Frontal cortex (tissue), 4 donors: ENCODE results near the gene ZNF385B. TPM values are rescaled to one million over a fixed set of nuclear protein-coding genes. Genes with fewer than 3 reads are reported as not detected.
"Not testable (repeated sequence)": the region's sequence is repeated elsewhere in the genome, so short reads cannot be mapped to it uniquely, and the experiment has no call there.

Experiments
- DNase-seq, 2 donors: peaks; one replicate each; pipeline ENCODE4 v3.0.0; 2012; ENCODE audit warnings: low spot score in 2 of 2
- FAIRE-seq: peaks from 2 replicates; lab custom pipeline; 2012; peaks lifted over from hg19 to GRCh38; lab: Jason Lieb, UNC
- total RNA-seq: library from RNA; depleted of rRNA; stranded (reverse); fragments of >200 nt; gene quantifications from one replicate; pipeline ENCODE4 v1.2.3, GENCODE V29; 2014
- donor health status: control.
- donor health status: control.
- donor health status: control.

Gene ZNF385B
- total RNA-seq, 1 donor from 2014 or later = 7.7 TPM

DNA sequence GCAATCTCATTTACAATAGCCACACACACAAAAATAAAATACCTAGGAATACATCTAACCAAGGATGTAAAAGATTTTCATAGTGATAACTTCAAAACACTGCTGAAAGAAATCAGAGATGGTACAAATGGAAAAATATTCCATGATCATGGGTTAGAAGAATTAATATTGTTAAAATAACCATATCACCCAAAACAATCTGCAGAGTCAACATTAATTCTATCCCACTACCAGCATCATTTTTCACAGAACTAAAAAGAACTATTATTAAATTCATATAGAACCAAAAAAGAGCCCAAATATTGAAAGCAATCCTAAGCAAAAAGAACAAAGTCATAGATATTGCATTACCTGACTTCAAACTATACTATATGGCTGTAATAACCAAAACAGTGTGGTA, 50.4 kb downstream of the ZNF385B start:
- DNase-seq = no peak
- no peak for FAIRE-seq

DNA sequence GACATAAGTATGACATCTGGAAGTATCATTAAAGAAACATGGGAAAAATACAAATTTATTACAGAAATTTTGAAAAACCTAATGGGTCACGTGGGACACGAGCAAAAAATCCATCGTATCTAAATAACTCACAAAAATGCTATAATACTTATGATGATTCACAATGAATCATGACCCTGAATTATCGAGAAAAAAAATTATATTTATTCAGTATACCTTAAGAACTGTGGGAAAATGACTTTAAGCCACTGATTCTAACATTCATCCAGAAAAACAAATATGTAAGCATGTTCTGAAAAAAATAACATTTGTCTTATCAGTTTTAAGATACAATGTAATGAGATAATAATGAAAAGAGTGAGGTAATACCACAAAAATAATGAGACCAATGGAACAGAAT, 51.8 kb downstream of the ZNF385B start:
- no peak for DNase-seq
- FAIRE-seq = no peak

DNA sequence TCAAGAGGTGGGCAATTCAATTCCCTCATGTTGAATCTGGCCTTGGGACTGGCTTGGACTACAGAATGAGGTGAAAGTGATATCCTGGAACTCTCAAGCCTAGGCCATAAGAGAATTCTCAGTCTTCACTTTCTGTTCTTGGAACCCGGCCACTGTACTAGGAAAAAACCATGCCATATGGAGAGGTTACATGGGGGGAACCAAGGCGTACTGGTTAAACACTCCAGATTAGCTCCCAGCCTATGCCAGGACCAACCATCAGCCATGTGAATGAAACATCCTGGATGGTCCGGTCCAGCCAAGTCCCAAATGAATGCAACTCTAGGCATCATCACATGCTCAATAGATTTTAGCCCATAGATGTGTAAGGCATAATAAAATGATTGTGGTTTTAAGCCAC, 56.4 kb downstream of the ZNF385B start:
- no peak for DNase-seq
- FAIRE-seq = no peak

DNA sequence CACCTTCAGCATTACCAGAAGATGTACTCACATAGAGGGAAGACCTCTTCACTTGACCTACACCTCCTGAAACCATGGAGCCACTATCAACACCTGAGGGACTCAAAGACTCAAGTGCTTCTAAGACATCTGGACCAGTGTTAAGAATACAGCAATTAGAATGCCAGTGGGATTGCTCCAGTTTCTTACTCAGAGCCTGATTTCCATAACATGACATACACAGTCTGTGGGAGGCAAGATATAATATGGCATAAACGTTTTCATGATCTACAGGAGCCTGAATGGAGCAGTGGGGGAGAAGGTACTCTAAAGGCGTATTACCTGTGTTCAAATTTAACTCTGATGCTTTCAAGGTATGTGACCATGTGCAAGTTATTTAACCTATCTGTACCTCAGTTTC, 57.2 kb downstream of the ZNF385B start:
- FAIRE-seq (no peak), DNase-seq (no peak)

DNA sequence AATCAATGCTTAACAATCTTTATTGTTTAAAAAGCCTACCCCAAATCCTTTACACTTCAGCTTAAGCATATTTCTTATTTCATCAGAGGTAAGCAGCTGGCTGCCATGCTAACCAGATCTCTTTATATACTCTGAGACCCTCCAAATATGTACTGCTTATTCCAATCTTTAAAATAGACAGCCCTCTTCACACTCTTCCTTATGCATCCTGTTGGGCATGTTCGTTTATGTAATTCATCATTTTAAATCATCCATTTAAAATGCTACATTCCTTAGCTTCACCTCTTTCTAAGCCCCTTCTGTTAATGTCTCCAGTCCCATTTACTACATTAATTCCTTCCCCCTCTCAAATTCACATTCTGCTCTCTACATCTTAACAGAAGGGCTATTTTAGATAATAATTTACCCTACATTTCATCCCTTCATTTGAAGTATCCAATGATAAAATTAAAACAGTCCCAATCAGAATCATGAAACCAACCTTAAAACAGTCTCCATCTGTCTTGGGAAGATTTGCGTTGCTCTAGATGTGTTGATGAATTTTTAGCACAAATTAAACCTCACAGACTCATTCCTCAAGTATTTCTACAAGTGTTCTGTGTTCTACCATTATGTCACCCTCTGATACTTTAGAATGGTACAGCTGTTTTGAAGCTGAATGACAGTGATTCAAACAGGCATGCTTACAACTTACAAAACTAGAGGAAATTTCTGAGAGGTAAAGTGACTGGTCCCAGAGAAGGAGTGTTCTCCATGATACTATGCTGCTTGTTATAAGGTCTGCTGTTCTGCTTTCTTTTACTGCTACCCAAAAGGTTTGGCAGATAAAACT, 59.1 kb downstream of the ZNF385B start:
- no peak for FAIRE-seq
- no peak for DNase-seq

DNA sequence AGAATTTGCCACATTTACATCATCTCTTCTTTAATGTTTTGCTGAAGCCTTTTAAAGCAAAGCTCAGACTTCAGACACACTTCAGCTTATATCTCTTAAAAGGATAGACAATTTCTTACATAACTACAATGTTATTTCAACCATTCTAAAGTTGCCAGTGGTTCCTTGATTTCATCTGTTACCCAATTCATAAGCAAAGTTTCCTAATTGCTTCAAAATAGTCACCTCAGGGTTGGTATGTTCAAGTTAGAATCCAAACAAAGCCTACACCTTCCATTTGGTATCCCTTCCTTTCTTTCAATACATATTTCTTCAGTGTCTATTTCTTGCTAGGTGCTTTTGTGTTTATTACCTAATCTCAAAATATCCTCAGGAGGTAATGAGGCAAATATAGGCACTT, 60.6 kb downstream of the ZNF385B start:
- FAIRE-seq = no peak
- DNase-seq = no peak

DNA sequence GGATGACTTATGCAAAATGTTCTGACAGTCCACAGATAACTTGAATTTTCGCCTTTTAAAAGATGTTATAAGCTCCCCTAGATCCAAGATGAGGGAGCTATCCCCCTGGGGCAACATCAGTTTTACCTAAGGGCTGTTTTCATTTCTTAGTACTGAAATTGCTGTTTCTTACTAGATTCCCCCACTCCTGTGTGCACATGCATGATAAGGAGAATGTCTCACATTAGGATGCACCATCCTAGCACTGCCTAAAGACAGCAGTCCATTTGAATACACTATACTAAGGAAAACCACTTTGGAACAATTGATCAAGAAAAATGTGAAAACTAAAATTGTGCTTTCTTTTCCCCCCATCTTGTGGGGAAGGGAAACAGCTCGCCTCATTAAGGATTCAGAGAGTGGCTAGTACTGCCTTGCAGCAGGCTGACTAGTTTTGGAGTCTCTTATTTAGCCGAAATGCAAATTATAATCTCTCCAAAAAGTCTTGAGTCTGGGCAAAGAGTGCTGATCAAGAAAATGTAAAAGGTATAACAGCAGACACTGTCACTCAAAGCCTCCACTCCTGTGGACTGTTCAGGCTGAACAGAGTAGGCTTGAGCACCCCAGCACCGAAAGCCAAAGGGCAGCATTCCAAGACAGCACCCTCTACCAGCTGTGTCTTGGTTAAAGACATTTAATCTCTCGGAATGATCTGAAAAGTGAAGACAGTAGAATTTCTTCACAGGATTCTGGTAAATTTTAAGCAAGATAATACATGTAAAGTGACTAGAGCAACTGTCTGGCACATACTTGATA, 65.0 kb downstream of the ZNF385B start:
- DNase-seq (no peak), FAIRE-seq (no peak)

DNA sequence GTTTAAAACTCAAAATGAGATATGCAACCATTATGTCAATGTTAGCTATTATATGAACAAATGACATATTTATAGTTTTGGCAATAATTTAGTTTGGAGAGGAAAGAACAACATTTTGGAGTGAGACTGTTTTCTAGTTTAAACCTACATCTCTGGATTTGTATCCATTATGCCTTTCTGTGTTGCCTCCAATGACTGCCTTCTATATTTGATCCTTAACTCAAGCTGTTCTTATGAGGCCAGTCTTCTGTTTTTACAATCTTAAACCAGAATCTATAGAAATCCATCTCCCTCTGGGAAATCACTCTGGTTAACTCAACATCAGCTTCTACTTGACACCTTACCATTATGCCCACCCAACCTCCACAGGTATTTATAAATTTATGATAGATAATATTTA, 67.5 kb downstream of the ZNF385B start:
- DNase-seq (no peak), FAIRE-seq (no peak)

DNA sequence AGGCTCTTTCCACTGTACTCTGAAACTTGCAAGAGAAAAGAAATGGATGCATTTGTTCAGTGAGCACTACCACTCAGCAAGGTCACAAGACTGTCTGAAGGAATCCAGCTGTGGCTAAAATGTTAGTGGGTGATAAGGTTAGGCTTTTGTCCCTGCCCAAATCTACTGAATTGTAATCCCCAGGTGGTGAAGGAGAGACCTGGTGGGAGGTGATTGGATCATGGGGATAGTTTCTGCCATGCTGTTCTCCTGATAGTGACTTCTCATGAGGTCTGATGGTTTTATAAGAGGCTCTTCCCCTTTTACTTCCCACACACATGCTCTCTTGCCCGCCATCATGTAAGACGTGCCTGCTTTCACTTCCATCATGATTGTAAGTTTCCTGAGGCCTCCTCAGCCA, 68.2 kb downstream of the ZNF385B start:
- DNase-seq = no peak
- FAIRE-seq = no peak

DNA sequence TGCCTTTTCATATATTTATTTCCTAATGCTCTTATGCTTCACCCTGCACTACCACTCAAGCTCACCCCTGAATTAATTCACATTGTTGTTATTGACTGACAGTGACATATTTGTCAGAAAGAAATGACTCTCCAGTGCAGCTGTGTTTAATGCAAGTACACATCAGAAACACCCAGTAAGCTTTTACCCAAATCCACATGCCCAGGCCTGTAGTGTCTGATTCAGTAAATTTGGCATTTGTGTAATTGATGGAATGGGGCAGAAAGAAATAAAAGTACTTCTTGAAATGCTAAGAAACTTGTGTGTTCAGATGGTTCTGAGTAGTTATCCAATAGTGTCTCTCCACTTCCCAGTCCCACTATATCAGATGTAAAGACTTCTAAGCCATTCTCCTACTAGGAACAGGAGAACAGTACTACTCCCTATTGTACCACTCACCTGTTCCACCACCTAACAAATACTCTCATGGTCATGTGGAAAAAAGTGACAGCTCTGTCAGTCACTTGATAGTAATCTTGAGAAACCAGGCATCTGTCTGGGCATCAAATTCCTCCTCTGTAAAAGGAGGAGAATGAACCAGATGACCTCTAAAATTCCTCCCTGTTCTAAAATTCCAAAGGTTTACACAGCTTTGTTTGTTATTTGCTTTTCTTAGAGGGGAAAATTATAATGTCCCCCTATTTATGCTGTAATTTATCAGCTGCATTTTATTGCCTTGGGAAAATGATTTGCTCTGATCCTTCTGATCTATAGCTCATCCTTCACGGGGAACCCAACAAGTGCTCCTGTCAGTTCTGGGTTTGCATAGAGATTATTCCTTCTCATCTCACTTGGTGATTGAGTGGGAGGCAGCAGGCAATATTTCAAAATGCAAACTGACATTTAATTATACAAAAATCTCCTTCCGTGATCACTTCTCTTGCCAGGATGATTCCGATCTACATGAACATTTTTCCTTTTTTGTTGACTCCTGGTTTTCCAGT, 70.9 kb downstream of the ZNF385B start:
- no peak for DNase-seq
- no peak for FAIRE-seq

DNA sequence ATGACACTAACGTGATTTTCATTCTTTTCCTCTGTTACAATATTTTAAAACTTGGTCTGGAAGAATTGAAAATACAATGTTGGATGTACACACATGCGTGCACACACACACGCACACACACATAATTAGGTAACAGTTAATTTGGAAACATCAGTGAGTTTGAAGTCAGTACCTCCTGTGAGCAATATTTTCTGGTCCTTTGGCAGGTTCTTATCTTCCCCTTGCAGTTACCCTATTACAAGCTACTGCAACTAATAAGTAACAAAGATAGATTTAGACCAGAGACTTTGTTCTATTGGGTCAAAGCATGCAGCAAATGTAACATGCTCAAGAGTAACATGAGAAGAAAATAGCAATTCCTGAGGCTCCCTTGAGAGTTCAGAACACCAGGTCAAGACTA, 73.3 kb downstream of the ZNF385B start:
- DNase-seq = no peak
- FAIRE-seq = no peak

DNA sequence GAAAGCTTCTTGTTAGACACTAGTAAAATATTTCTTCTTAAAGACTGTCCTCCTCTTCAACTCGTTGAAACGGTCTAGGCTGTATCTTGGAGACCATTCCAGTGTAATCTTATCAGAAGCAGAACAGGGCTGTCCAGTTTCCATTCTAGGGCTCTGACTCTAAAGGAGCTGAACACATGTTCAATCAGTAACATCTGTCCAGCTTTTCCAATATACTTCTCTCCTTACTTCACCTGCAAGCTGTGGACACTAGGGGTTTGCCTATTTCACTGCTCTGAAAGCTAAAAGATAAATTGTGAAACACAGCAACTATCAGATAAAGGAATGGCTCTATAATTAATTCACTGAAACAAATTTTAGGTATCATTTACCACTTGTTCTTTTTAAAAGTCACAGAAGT, 73.8 kb downstream of the ZNF385B start:
- no peak for FAIRE-seq

DNA sequence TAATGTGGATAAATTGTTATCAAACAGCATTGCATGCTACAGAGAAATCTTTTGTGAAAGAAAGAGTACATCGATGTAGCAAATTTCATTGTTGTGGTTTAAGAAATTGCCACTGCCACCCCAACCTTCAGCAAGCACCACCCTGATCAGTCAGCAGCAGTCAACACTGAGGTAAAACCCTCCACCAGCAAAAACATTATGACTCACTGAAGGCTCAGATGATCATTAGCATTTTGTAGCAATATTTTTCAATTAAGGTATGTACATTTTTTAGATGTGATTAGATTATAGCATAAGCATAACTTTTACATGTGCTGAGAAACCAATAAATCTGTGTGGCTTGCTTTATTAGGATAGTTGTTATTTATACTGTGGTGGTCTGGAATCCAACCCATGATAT, 75.5 kb downstream of the ZNF385B start:
- FAIRE-seq (no peak), DNase-seq (no peak)

More for the DNA sequence above, 73.8 kb downstream of the ZNF385B start:
- no peak for DNase-seq

DNA sequence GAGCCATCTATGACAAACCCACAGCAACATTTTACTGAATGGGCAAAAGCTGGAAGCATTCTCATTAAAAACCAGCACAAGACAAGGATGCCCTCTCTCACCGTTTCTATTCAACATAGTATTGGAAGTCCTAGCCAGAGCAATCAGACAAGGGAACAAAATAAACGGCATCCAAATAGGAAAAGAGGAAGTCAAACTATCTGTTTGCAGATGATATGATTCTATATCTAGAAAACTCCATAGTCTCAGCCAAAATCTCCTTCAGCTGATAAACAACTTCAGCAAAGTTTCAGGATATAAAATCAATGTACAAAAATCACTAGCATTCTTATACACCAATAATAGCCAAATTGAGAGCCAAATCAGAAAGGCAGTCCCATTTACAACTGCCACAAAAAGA, 79.1 kb downstream of the ZNF385B start:
- DNase-seq, FAIRE-seq: not testable (repeated sequence)

DNA sequence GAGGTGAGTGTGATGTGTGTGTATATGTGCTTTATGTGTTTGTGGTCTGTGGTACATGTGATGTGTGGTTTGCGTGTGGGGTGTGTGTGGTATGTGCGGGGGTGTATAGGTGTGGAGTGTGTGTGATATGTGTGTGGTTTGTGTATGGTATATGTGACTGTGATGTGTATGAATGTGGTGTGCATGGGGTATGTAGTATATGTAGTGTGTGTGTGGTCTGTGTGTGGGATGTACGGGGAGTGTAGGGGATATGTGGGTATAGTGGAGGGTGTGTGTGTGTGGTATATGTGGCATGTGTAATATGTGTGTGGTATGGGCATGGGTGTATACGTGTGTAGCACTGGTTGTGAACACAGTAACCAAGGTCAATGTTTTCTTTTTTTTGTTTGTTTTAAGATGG, 87.4 kb downstream of the ZNF385B start:
- no peak for DNase-seq
- FAIRE-seq = no peak

DNA sequence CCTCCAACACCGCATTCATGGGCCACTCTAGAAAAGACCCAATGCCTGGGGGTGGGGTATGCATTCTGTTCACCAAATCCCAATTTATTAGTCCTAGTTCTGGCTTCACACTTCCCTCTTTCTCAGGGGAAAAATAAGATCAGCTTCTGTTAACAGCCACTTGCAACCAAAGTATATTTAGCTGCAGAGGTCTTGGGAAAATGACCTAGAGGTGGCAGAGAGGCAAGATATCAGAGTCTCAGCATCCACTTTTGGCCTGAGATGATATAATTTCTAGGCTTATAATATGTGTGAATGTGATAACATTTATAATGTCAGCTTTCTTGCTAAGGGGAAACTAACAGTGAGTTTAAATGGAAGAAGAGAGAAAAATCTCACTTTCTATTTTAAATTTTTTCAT, 89.1 kb downstream of the ZNF385B start:
- FAIRE-seq (no peak), DNase-seq (no peak)

DNA sequence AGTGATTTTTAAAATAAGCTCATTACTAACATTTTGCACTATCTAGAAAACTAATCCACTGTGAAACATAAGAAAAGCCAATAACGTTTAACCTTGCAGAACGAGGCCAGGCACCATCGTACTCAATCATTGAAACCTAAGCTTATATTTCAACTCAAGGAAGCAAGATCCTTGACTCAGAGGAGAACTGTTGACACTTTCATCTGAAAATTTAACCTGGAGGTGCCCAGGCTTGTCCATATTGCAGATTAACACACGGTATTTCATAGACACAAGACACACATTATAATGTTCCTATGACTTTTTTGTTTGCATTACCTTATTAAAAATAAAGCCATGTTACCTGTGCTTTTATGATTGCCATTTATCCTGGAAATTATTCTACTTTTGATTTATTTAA, 89.6 kb downstream of the ZNF385B start:
- FAIRE-seq (no peak), DNase-seq (no peak)

DNA sequence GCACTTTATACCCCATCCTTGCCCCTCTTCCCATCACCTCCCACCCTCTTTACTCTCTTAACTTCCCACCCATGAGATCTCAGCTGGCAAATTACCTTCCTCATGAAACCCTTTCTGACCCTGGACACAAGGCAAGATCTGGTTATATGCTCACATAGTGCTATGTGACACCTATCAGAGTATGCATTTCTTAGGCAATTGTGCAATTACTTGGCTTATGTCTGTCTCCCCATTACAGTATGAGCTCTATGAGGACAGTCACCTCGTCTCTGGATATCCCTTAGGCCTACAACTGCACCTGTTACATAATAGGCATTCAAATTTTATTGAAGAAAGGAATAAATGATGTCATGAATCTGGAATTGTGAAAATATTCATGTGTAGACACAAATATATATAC, 91.4 kb downstream of the ZNF385B start:
- FAIRE-seq (no peak), DNase-seq (no peak)

DNA sequence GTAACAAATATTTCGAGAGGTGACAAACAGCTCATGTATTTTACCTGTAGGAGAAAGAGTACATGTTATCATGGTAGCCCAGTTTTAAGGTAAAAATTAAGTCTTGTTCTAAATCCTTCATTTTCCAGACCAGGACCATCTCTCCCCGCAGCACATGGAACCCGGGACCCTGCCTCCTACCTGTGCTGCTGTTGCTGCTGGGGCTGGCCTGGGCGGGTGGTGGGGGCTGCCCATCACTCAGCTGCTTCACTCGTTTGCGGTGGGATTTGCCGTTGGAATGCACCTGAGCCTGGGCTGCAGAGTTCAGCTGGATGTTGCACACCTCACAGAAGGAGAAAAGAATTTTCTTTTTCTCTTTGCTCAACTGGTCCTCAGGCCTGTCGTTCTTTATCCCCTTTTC, 92.1 kb downstream of the ZNF385B start:
- no peak for DNase-seq
- FAIRE-seq = no peak

DNA sequence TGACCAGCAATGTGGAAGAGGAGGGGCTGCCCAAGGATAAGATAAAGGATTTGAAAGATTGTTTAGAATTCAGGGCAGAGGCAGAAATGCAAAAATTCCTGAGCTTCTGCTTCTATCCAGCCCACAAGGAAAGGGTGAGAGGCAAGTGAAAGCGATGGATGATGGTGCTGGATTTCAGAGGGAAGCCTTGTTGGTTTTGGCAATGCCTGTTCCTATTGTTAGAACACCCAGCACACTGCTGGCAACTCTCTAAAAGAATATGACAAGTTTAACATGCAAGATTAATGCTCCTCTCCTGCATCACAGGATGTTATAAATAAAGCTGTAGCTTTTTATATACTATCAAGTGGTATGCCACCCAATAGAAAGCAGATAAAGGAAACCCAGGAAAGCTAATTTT, 92.6 kb downstream of the ZNF385B start:
- DNase-seq (peak in 1 of 2 donors; percentile 10), FAIRE-seq (no peak)
